ENCODE data around the gene EMP1. TPM values are rescaled to one million over a fixed set of nuclear protein-coding genes. Genes with fewer than 3 reads are reported as not detected.

Gene EMP1
- total RNA-seq, 1 donor from 2014 or later, result 273 TPM

GRCh38 chr12:13223179-13223804, 26.8 kb downstream of the EMP1 start:
- Mint-ChIP-seq H3K27me3 (ENCODE audit: unreplicated experiment) (no peaks in the 10 kb centered on the region), H3K36me3 (ENCODE audit: low read depth, unreplicated experiment) (peaks cover 13% of the 10 kb centered on the region), H3K4me1 (ENCODE audit: unreplicated experiment) (no peaks in the 10 kb centered on the region), H3K27ac (ENCODE audit: unreplicated experiment) (no peak overlapping the region), H3K4me3 (ENCODE audit: unreplicated experiment) (no peak overlapping the region), H3K9me3 (ENCODE audit: unreplicated experiment) (peaks cover 5% of the 10 kb centered on the region)
- no peak for DNase-seq (ENCODE audit: low spot score)
- no peak for TF ChIP-seq CTCF (IDR thresholded peaks at IDR 0.05; ENCODE audit: unreplicated experiment)

GRCh38 chr12:13223941-13224340, 27.4 kb downstream of the EMP1 start:
- Mint-ChIP-seq H3K4me1 (ENCODE audit: unreplicated experiment) (no peaks in the 10 kb centered on the region), H3K36me3 (ENCODE audit: low read depth, unreplicated experiment) (peaks cover 7% of the 10 kb centered on the region), H3K27me3 (ENCODE audit: unreplicated experiment) (no peaks in the 10 kb centered on the region), H3K27ac (ENCODE audit: unreplicated experiment) (no peak overlapping the region), H3K9me3 (ENCODE audit: unreplicated experiment) (peaks cover 5% of the 10 kb centered on the region), H3K4me3 (ENCODE audit: unreplicated experiment) (no peak overlapping the region)
- no peak for TF ChIP-seq CTCF (IDR thresholded peaks at IDR 0.05; ENCODE audit: unreplicated experiment)
- no peak for DNase-seq (ENCODE audit: low spot score)

- H3K9me3 Mint-ChIP-seq (ENCODE audit: unreplicated experiment), result no peaks in the 10 kb centered on the region
- H3K4me1 Mint-ChIP-seq (ENCODE audit: unreplicated experiment), result no peaks in the 10 kb centered on the region
- H3K36me3 Mint-ChIP-seq (ENCODE audit: low read depth, unreplicated experiment), result no peaks in the 10 kb centered on the region
- no peak for TF ChIP-seq CTCF (IDR thresholded peaks at IDR 0.05; ENCODE audit: unreplicated experiment)
- H3K4me3 Mint-ChIP-seq (ENCODE audit: unreplicated experiment), result no peak overlapping the region
- H3K27me3 Mint-ChIP-seq (ENCODE audit: unreplicated experiment), result no peaks in the 10 kb centered on the region
- no peak overlapping the region for H3K27ac Mint-ChIP-seq (ENCODE audit: unreplicated experiment)
- DNase-seq (ENCODE audit: low spot score), result no peak
Measured at GRCh38 chr12:13227191-13227590, 30.7 kb downstream of the EMP1 start.

GRCh38 chr12:13228579-13228978, 32.1 kb downstream of the EMP1 start:
- Mint-ChIP-seq H3K4me1 (ENCODE audit: unreplicated experiment) (no peaks in the 10 kb centered on the region), H3K27me3 (ENCODE audit: unreplicated experiment) (no peaks in the 10 kb centered on the region), H3K27ac (ENCODE audit: unreplicated experiment) (no peak overlapping the region), H3K36me3 (ENCODE audit: low read depth, unreplicated experiment) (no peaks in the 10 kb centered on the region), H3K9me3 (ENCODE audit: unreplicated experiment) (no peaks in the 10 kb centered on the region), H3K4me3 (ENCODE audit: unreplicated experiment) (no peak overlapping the region)
- no peak for TF ChIP-seq CTCF (IDR thresholded peaks at IDR 0.05; ENCODE audit: unreplicated experiment)
- DNase-seq (ENCODE audit: low spot score), result no peak

GRCh38 chr12:13229504-13229903, 33.0 kb downstream of the EMP1 start:
- no peaks in the 10 kb centered on the region for H3K36me3 Mint-ChIP-seq (ENCODE audit: low read depth, unreplicated experiment)
- no peak overlapping the region for H3K27ac Mint-ChIP-seq (ENCODE audit: unreplicated experiment)
- no peak for TF ChIP-seq CTCF (IDR thresholded peaks at IDR 0.05; ENCODE audit: unreplicated experiment)
- H3K9me3 Mint-ChIP-seq (ENCODE audit: unreplicated experiment), result no peaks in the 10 kb centered on the region
- H3K27me3 Mint-ChIP-seq (ENCODE audit: unreplicated experiment), result no peaks in the 10 kb centered on the region
- H3K4me3 Mint-ChIP-seq (ENCODE audit: unreplicated experiment), result no peak overlapping the region
- H3K4me1 Mint-ChIP-seq (ENCODE audit: unreplicated experiment), result peaks cover 2% of the 10 kb centered on the region
- no peak for DNase-seq (ENCODE audit: low spot score)
